Uterus (tissue), 2 donors: Measurements from ENCODE around the gene CDK6.

Experiments used
- POLR2A ChIP-seq, 2 donors: fragments of 450-650 bp; IDR thresholded peaks; one replicate each; pipeline ENCODE4 v1.6.1; 2016; ENCODE audit warnings: antibody characterized with exemption in 2 of 2, mild to moderate bottlenecking in 1 of 2, moderate library complexity in 1 of 2
- TF ChIP-seq, protein P1 (sequence below), 4 experiments: fragments of 200-600 bp in 2 of 4; fragments of 450-650 bp in 2 of 4; sonication (generic) in 2 of 4; IDR thresholded peaks; one replicate each; pipeline ENCODE4 v1.5.1; 2016 to 2019; ENCODE audit warnings: antibody characterized with exemption in 4 of 4, mild to moderate bottlenecking in 2 of 4, moderate library complexity in 1 of 4

DNA sequence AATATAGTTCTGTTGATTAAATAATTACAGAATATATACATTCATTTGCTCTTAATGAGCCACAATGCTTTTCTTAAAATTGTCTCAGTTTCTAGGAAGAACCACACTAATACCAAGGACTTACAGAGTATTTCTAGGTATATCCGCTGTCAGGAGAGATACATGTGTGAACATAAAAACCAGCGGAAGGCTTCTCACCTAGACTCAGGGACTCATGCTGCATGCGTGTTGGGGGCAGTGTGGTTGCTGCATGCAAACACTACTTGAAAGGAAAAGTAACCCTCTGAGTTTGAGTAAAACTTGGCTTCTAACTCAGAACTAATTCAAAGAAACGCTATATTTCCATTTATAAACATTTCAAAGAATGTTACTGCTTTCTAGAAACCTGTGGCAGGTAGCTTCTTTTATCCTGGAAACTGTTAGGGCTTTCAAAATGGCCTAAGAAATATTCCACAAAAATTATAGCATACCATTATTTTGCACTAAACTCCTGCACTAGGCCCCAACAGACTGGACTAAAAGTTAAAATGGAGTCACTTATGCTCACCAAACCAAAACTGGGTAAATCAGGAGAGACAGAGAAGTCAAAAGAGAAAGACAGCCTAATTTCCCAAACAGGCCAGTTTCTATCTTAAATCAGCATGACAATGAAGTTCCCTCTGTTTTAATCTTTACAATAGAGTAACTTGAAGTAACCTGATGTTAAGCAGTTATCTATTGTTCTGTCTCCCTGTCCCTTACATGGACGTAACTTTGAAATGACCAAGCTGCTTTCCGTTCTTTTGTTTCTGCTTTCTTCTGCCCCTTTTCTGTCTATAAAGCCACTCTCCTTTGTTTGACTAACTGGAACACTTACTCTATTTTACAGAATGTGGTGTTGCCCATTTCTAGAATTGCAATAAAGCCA, 151.0 kb downstream of the CDK6 start:
- TF ChIP-seq, protein P1, sequence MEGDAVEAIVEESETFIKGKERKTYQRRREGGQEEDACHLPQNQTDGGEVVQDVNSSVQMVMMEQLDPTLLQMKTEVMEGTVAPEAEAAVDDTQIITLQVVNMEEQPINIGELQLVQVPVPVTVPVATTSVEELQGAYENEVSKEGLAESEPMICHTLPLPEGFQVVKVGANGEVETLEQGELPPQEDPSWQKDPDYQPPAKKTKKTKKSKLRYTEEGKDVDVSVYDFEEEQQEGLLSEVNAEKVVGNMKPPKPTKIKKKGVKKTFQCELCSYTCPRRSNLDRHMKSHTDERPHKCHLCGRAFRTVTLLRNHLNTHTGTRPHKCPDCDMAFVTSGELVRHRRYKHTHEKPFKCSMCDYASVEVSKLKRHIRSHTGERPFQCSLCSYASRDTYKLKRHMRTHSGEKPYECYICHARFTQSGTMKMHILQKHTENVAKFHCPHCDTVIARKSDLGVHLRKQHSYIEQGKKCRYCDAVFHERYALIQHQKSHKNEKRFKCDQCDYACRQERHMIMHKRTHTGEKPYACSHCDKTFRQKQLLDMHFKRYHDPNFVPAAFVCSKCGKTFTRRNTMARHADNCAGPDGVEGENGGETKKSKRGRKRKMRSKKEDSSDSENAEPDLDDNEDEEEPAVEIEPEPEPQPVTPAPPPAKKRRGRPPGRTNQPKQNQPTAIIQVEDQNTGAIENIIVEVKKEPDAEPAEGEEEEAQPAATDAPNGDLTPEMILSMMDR (IDR thresholded peaks at IDR 0.05) = no peak
- TF ChIP-seq POLR2A (IDR thresholded peaks at IDR 0.05) = no peak
